HG02678 (cell line): ENCODE results near the gene CLDN5.
"Not testable (repeated sequence)": the region's sequence is repeated elsewhere in the genome, so short reads cannot be mapped to it uniquely, and the experiment has no call there.

ENCODE experiments used
- ATAC-seq: cut with Tn5 transposase; IDR thresholded peaks from one replicate; pipeline ENCODE4 v1.9.1; 2021; ENCODE audit warnings: mild to moderate bottlenecking, moderate library complexity; ENCODE audit not compliant: unreplicated experiment

Gene CLDN5

DNA sequence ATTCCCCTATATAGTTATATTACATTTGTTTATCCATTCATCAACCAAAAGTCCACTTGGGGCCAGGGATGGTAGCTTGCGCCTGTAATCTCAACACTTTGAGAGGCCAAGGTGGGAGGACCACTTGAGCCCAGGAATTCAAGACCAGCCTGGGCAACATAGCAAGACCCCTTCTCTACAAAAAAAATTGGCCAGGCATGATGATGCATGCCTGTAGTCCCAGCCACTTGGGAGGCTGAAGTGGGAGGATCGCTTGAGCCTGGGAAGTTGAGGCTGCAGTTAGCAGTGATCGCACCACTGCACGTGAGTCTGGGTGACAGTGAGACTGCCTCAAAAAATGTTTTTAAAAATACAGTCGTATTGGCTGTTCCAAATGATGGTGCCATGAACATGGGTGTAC, 24.2 kb upstream of the CLDN5 start:
- not testable (repeated sequence) for ATAC-seq

- ATAC-seq, result no peak
These were observed 23.4 kb upstream of the CLDN5 start for GRCh38 chr22:19547620-19548019.

GRCh38 chr22:19546680-19547079, 22.5 kb upstream of the CLDN5 start:
- ATAC-seq, result no peak

DNA sequence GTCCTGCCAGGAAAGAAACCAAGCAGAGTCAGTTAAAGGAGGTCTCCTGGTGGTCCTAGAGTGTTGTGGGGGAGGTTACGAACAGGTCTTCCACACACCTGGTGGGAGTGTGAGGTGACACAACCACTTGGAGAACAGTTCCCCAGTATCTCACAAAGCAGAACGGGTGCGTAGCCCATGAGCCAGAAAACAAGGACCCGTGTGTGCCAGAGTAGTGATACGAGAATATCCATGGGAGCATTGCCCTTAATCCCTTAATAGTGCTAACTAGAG, 21.7 kb upstream of the CLDN5 start:
- no peak for ATAC-seq

GRCh38 chr22:19543970-19544708, 19.9 kb upstream of the CLDN5 start:
- ATAC-seq, result no peak

- no peak for ATAC-seq
These were observed 16.2 kb upstream of the CLDN5 start for GRCh38 chr22:19540394-19540793.

DNA sequence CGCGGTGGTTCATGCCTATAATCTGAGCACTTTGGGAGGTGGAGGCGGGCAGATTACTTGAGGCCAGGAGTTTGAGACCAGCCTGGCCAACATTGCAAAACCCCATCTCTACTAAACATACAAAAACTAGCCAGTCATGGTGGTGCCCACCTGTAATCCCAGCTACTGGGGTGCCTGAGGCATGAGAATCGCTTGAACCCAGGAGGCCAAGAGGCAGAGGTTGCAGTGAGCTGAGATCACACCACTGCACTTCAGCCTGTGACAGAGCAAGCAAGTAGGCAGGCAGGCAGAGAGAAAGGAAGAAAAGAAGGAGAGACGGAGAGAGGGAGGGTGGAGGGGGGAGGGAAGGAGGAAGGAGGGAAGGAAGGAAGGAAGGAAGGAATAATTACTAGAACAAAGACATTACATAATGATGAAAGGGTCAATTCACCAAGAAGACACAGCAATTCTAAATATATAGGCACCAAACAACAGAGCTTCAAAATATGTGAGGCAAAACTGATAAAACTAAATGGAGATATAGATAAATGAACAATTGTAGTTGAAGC, 13.8 kb upstream of the CLDN5 start:
- ATAC-seq, result no peak

- ATAC-seq, result no peak
These were observed 12.4 kb upstream of the CLDN5 start for GRCh38 chr22:19536564-19536963.

DNA sequence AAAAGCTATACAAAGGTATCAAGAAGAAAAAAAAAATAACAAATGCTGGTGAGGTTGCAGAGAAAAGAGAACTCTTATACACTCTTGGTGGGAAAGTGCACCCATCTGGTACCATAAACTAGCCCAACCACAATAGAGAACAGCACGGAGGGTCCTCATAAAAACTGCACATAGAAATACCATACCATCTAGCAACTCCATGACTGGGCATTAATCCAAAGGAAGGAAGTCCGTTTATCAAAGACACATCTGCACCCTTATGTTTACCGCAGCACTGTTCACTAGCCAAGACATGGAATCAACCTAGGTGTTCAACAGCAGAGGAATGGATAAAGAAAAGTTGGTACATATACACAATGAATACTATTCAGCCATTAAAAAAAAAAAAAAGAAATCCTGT, 10.8 kb upstream of the CLDN5 start:
- ATAC-seq, result no peak

DNA sequence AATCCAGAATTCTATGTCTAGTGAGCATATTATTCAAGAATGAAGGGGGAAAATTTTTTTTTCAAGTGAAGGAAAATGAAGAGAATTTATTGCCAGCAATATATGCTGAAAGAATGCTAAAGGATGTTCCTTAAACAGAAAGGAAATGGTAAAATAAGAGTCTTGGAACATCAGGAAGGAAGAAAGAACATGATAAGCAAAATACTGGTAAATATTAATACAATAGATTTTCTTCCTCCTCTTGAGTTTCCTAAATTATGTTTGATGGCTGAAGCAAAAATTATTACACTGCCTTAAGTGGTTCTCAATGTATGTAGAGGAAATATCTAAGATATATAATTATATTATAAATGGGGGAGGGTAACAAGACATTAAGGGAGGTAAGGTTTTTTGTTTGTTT, 9.6 kb upstream of the CLDN5 start:
- ATAC-seq, result no peak

- no peak for ATAC-seq
These were observed 8.9 kb upstream of the CLDN5 start for GRCh38 chr22:19533049-19533626.

GRCh38 chr22:19531327-19531726, 7.1 kb upstream of the CLDN5 start:
- ATAC-seq, result not testable (repeated sequence)

DNA sequence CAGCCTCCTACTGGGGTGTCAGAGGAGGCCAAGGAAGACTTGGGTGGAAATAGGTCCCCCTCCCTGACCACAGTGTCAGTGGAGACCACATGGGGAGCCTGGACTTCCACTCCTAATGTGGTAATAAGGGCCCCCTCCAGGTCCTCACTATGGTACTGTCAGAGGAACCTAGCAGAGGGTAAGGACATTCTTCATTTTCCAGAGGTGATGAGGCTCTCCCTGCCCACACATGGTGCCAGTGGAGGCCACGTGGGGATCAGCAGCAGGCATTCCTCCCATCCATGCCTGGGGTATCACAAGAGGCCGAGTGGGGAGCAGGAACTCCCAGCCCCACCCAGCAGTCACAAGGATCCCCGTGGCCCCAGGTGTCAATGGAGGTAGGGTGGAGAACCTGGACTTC, 6.5 kb upstream of the CLDN5 start:
- no peak for ATAC-seq

DNA sequence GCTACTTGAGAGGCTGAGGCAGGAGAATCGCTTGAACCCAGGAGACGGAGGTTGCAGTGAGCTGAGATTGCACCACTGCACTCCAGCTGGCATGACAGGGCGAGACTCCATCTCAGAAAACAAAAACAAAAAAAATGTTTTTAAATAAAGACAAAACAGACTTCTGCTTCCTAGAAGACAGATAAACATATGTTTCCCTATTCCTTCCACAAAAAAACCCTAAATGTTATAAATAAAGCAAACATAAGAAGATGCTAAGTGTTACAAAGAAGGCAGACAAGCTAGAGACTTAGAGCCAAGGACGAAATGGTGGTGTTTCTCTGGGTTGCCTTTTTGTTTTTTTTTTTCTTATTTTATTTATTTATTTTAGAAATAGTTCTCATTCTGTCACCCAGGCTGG, 5.6 kb upstream of the CLDN5 start:
- no peak for ATAC-seq

DNA sequence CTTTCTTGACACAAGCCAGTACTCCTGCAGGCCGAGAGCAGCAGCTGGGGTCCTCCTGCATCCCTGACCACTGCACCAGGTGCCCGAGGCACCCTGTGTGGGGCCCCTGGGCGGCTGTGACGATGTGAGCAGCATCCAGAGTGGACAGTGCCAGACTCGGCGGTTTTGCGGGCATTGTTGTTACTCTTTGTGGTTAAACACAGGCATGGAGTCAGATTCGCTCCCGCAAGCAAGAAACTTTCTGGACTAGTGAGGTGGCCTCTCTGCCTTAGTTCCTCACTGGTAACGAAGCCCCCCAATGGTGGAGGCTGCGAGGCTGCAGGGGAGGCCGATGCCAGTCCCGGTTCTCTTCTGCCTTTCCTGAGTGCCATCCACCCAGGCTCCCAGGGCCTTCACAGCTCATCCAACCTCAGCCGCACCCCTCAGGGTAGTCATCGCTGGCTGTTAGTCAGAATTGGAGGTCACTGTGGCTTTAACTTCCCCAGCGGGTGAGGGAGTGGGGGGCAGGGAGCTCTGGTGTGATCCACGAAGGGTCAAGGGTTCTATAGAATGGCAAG, 3.7 kb upstream of the CLDN5 start:
- no peak for ATAC-seq

- ATAC-seq, result no peak
These were observed 3.1 kb upstream of the CLDN5 start for GRCh38 chr22:19527321-19527721.

GRCh38 chr22:19526702-19527111, 2.5 kb upstream of the CLDN5 start:
- no peak for ATAC-seq

GRCh38 chr22:19526076-19526701, 2.0 kb upstream of the CLDN5 start:
- no peak for ATAC-seq

GRCh38 chr22:19525666-19526065, 1.5 kb upstream of the CLDN5 start:
- no peak for ATAC-seq

GRCh38 chr22:19525116-19525660, 978 bp upstream of the CLDN5 start:
- no peak for ATAC-seq

DNA sequence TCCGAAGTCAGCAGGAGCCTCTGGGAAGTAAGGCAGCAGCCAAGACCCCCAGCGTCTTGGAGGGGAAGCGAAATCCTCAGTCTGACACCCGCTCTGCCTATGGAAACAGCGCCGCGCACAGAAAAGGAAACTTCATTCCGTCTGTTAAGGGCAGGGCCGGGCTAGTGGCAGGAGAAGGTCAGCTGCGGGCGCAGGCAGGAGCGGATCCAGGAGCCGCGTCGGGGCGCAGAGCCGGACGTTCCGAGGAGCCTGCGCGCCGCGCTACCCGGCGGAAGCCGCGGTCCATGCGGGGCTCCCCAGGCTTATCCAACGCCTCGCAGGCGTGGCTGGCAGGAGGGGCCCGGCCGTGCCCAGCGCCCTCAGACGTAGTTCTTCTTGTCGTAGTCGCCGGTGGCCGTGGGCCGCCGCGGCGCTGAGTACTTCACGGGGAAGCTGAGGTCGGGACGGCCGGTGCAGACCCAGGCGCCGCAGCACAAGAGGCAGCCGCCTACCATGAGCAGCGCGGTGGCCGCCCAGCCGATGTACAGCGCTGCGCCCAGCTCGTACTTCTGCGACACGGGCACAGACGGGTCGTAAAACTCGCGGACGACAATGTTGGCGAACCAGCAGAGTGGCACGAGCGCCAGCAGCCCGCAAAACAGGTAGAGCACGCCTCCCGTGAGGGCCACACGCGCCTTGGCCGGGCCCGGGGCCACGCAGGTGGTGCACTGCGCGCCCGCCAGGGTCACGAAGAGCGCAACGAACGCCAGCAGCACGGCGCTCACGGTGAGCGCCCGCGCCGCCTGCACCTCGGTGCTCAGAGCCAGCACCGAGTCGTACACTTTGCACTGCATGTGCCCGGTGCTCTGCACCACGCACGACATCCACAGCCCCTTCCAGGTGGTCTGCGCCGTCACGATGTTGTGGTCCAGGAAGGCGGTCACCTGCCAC, 705 bp downstream of the CLDN5 start:
- no peak for ATAC-seq
